Memory B cell (primary cell): ENCODE data around the gene KCNJ1.

Source experiments
- ATAC-seq: fragments of 150-1000 bp; cut with Tn5 transposase; 2 replicates; pipeline ENCODE4 v1.10.0; 2021; ENCODE audit warnings: low read depth, mild to moderate bottlenecking, moderate library complexity
- DNase-seq, 2 donors: peaks; one replicate each; pipeline ENCODE4 v3.0.0; 2022; ENCODE audit warnings: low spot score in 2 of 2
- H3K27ac Mint-ChIP-seq: one replicate; pipeline ENCODE4 v1.8.0; 2022; ENCODE audit warnings: mild to moderate bottlenecking, moderate library complexity, mixed read lengths
- H3K27me3 Mint-ChIP-seq: one replicate; pipeline ENCODE4 v1.8.0; 2022; ENCODE audit warnings: mixed read lengths
- H3K36me3 Mint-ChIP-seq: one replicate; pipeline ENCODE4 v1.8.0; 2022; ENCODE audit warnings: mild to moderate bottlenecking, mixed read lengths
- H3K4me1 Mint-ChIP-seq: one replicate; pipeline ENCODE4 v1.8.0; 2022; ENCODE audit warnings: mixed read lengths
- H3K4me3 Mint-ChIP-seq: one replicate; pipeline ENCODE4 v1.8.0; 2022; ENCODE audit warnings: mild to moderate bottlenecking, moderate library complexity, mixed read lengths
- H3K9me3 Mint-ChIP-seq: one replicate; pipeline ENCODE4 v1.8.0; 2022; ENCODE audit warnings: mixed read lengths

KCNJ1 gene

DNA sequence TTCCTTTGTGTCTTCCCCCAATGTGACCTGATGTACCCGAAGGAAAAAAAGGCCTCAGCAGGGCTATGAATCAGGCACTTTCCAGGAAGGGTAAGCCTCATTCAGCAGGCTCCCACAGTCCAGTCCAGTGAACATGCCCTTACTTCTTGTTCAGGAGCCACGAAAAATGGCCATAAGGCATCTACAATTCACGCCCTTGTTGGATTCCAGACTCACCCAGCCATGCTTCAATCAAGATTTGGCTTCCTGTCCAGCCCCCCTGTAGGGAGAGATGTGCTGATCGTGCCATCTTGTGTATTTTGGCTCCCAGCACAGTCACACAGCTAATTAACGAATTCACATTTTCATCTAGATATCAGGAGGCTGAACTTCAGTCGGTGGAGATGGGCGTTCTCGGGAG, 14.1 kb upstream of the KCNJ1 start:
- Mint-ChIP-seq H3K27ac (no peak overlapping the region), H3K9me3 (no peaks in the 10 kb centered on the region)

GRCh38 chr11:128879817-128880216, 12.7 kb upstream of the KCNJ1 start:
- H3K36me3 Mint-ChIP-seq = no peaks in the 10 kb centered on the region
- H3K27me3 Mint-ChIP-seq = peaks cover 27% of the 10 kb centered on the region
- H3K27ac Mint-ChIP-seq = no peak overlapping the region
- no peaks in the 10 kb centered on the region for H3K9me3 Mint-ChIP-seq
- H3K4me3 Mint-ChIP-seq = no peak overlapping the region
- no peak for ATAC-seq
- H3K4me1 Mint-ChIP-seq = peaks cover 2% of the 10 kb centered on the region
- no peak for DNase-seq

More for the DNA sequence above, 14.1 kb upstream of the KCNJ1 start:
- Mint-ChIP-seq H3K4me3 (no peak overlapping the region), H3K36me3 (no peaks in the 10 kb centered on the region), H3K4me1 (peaks cover 2% of the 10 kb centered on the region), H3K27me3 (peaks cover 31% of the 10 kb centered on the region)
- DNase-seq (no peak), ATAC-seq (no peak)

- no peaks in the 10 kb centered on the region for H3K36me3 Mint-ChIP-seq
- no peak overlapping the region for H3K4me3 Mint-ChIP-seq
- H3K4me1 Mint-ChIP-seq = no peaks in the 10 kb centered on the region
- no peak overlapping the region for H3K27ac Mint-ChIP-seq
- peaks cover 26% of the 10 kb centered on the region for H3K27me3 Mint-ChIP-seq
- ATAC-seq (no peak), DNase-seq (no peak)
- no peaks in the 10 kb centered on the region for H3K9me3 Mint-ChIP-seq
Measured at GRCh38 chr11:128878455-128878854, 11.4 kb upstream of the KCNJ1 start.

DNA sequence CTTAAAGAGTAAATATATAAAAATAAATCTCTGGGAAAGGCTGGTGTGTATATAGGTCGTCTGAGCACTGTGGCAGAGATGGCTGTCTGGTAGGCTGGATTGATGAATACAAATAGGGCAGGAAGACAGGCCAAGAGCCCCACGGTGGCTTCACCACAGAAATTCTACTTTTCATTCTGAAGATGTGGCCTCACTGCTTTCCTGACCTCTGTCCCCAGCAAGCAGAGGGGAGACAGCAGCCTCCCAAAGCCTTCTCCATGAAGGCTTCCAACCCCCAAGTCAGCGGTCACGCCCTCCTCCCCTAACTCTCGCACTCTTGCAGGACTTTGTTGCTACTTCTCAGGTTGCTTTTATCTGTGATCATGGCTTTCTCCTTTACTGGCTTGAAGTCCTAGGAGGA, 10.6 kb upstream of the KCNJ1 start:
- Mint-ChIP-seq H3K4me1 (no peaks in the 10 kb centered on the region), H3K36me3 (no peaks in the 10 kb centered on the region), H3K27me3 (peaks cover 21% of the 10 kb centered on the region), H3K27ac (no peak overlapping the region), H3K9me3 (no peaks in the 10 kb centered on the region), H3K4me3 (no peak overlapping the region)
- DNase-seq (no peak), ATAC-seq (no peak)

- Mint-ChIP-seq H3K4me1 (no peaks in the 10 kb centered on the region), H3K36me3 (no peaks in the 10 kb centered on the region), H3K4me3 (no peak overlapping the region), H3K9me3 (no peaks in the 10 kb centered on the region), H3K27me3 (peaks cover 21% of the 10 kb centered on the region), H3K27ac (no peak overlapping the region)
- no peak for DNase-seq
- no peak for ATAC-seq
Measured at GRCh38 chr11:128876133-128876650, 9.1 kb upstream of the KCNJ1 start.

DNA sequence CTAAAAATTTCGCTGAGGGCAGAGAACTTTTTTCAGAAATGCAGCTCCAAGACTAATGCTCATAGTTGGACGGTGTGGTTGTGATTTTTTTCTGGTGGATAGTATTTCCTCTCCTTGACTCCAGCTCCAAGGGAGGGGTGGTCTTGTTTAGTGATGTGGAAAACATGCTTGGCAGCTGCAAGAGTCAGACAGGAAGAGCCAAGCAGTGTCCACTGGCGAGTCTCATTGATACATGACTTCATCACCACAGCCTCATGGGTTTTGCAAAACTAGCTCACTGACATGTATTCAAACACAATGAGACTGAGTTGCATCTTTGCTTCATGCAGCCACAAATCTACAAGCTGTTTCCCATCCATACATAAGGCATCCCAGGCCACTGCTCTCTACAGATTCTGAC, 7.3 kb upstream of the KCNJ1 start:
- no peaks in the 10 kb centered on the region for H3K9me3 Mint-ChIP-seq
- H3K27ac Mint-ChIP-seq = no peak overlapping the region
- H3K27me3 Mint-ChIP-seq = peaks cover 22% of the 10 kb centered on the region

GRCh38 chr11:128872594-128872993, 5.5 kb upstream of the KCNJ1 start:
- no peak for DNase-seq
- Mint-ChIP-seq H3K4me3 (no peak overlapping the region), H3K27me3 (peaks cover 11% of the 10 kb centered on the region), H3K9me3 (no peaks in the 10 kb centered on the region), H3K4me1 (no peaks in the 10 kb centered on the region), H3K27ac (no peak overlapping the region), H3K36me3 (no peaks in the 10 kb centered on the region)
- ATAC-seq = no peak

More for the DNA sequence above, 7.3 kb upstream of the KCNJ1 start:
- Mint-ChIP-seq H3K36me3 (no peaks in the 10 kb centered on the region), H3K4me3 (no peak overlapping the region), H3K4me1 (no peaks in the 10 kb centered on the region)
- ATAC-seq (no peak), DNase-seq (no peak)

DNA sequence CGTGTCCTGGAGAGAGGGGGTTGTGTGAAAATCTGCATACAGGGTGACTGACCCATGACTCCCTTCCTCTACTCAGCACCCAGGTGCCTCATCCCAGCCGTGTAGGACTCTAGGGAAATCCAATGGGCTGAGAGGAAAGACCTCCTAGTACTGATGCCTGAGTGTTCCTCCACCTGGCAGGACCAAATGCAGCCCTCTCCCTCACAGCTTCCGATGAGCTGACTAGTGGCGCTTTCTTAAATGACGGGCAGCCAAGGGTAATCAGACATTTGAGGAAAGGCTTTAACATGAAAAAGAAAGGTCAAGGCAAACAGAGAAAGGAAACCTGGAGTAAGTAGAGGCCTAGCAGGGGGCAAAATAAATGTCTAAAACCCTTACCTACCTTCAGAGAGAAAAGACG, 5.0 kb upstream of the KCNJ1 start:
- no peaks in the 10 kb centered on the region for H3K36me3 Mint-ChIP-seq
- peaks cover 9% of the 10 kb centered on the region for H3K27me3 Mint-ChIP-seq
- H3K27ac Mint-ChIP-seq = no peak overlapping the region
- H3K4me3 Mint-ChIP-seq = no peak overlapping the region
- no peaks in the 10 kb centered on the region for H3K9me3 Mint-ChIP-seq
- no peak for DNase-seq
- no peaks in the 10 kb centered on the region for H3K4me1 Mint-ChIP-seq
- no peak for ATAC-seq

GRCh38 chr11:128871168-128871610, 4.1 kb upstream of the KCNJ1 start:
- ATAC-seq = no peak
- no peaks in the 10 kb centered on the region for H3K9me3 Mint-ChIP-seq
- no peaks in the 10 kb centered on the region for H3K4me1 Mint-ChIP-seq
- no peak overlapping the region for H3K27ac Mint-ChIP-seq
- DNase-seq = no peak
- no peak overlapping the region for H3K4me3 Mint-ChIP-seq
- H3K27me3 Mint-ChIP-seq = peaks cover 9% of the 10 kb centered on the region
- H3K36me3 Mint-ChIP-seq = no peaks in the 10 kb centered on the region

DNA sequence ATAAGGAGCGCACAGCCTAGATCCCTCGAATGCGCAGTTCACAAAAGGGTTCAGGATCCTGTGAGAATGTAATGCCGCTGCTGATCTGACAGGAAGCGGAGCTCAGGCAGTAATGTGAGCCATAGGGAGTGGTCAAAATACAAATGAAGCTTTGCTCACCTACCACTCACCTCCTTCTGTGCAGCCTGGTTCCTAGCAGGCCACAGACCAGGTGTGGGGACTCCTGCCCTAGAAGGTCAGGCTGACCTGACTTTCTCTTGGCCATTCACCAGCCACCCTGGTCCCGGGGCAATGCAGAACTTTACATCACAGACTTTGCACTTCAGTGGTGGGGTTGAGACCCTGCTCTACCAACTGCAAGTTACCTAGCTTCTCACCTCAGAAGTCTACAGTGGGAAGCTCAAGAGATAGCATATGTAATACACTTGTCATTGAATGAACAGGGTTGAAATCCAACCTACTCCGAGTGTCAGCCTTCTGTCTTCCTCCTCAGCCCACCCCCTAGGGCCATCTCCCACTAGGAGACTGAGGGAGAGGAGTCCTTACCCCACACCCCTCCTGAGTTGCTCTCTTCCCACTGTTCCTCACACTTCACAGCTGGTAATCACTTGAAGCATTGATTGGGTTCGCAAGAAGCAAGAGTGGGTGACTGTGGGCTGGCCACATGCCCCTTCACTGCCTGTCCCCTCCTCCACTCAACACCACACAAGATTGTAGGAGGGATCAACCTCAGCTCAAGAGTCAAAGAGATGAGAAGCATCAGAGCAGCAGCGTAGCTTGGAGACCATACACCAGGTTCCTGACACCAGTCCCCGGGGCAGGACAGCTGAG, 2.0 kb upstream of the KCNJ1 start:
- Mint-ChIP-seq H3K4me3 (no peak overlapping the region), H3K4me1 (peaks cover 2% of the 10 kb centered on the region), H3K9me3 (no peaks in the 10 kb centered on the region), H3K27me3 (peaks cover 7% of the 10 kb centered on the region), H3K36me3 (no peaks in the 10 kb centered on the region), H3K27ac (no peak overlapping the region)
- ATAC-seq = no peak
- no peak for DNase-seq

DNA sequence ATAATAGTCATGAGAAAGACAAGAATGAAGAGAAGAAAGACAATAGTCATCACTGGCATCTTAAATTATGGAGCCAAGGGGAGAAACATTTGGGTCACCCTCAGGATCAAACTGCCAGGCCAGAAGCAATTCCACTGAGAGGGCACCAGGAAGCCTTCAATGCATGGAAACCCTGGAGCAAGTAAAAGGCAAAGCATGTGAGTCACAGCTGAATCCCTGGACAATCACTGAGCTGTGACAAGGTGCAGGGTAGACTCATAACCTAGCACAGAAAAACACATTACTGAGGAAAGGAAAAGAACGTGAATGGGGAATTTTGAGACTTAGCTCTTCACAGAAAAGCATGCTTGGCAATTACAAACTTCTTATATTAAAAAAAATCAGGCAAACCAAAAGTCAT, 1.6 kb downstream of the KCNJ1 start:
- ATAC-seq (no peak), DNase-seq (no peak)
- Mint-ChIP-seq H3K27me3 (peaks cover 3% of the 10 kb centered on the region), H3K9me3 (no peaks in the 10 kb centered on the region), H3K4me3 (no peak overlapping the region), H3K27ac (no peak overlapping the region), H3K4me1 (peaks cover 11% of the 10 kb centered on the region), H3K36me3 (no peaks in the 10 kb centered on the region)

GRCh38 chr11:128862908-128863660, 4.0 kb downstream of the KCNJ1 start:
- H3K4me3 Mint-ChIP-seq = no peak overlapping the region
- peaks cover 19% of the 10 kb centered on the region for H3K4me1 Mint-ChIP-seq
- no peaks in the 10 kb centered on the region for H3K9me3 Mint-ChIP-seq
- no peak for ATAC-seq
- H3K27ac Mint-ChIP-seq = no peak overlapping the region
- H3K27me3 Mint-ChIP-seq = no peaks in the 10 kb centered on the region
- no peak for DNase-seq
- no peaks in the 10 kb centered on the region for H3K36me3 Mint-ChIP-seq

- Mint-ChIP-seq H3K4me1 (peaks cover 21% of the 10 kb centered on the region), H3K9me3 (no peaks in the 10 kb centered on the region), H3K27me3 (no peaks in the 10 kb centered on the region), H3K27ac (no peak overlapping the region), H3K36me3 (no peaks in the 10 kb centered on the region), H3K4me3 (no peak overlapping the region)
- DNase-seq = no peak
- no peak for ATAC-seq
Measured at GRCh38 chr11:128862406-128862805, 4.7 kb downstream of the KCNJ1 start.

DNA sequence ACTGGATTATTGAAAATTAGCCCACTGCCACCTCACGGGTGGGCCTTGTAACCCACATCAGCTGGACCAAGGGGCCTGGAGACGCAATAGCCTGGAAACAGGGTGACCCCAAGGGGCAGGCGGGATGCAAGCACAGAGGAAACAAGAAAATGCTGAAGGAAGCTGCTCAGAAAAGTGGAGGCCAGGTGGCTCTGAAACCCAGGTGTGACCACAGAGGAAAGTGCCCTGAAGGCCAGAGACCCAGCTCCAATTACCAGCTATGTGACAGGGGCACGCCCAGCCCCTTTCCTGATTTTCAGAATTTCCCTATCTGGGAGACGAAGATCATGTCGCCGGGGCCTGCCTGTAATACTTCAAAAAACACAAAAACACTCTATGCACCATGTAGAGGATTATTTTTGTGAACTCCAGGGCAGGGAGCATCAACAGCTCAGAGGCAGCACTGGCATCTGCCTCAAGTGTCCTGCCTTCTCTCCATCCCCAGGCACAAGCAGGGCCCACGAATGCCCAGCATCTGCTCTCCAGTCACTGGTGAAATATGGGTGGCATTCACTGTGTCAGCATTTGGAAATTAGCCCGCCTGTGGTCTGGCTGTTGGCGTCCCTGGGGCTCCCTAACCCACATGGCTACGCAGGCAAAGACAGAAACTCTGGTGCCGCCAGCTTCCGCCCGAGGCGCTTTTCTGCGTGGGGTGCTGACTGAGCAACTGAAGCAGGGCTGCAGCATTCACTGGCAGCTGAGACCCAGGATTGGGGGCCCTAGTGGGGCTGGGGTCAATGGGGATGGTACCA, 6.3 kb downstream of the KCNJ1 start:
- peaks cover 2% of the 10 kb centered on the region for H3K36me3 Mint-ChIP-seq
- no peak for ATAC-seq
- no peaks in the 10 kb centered on the region for H3K27me3 Mint-ChIP-seq

More for the DNA sequence above, 6.3 kb downstream of the KCNJ1 start:
- Mint-ChIP-seq H3K9me3 (no peaks in the 10 kb centered on the region), H3K4me3 (no peak overlapping the region), H3K27ac (no peak overlapping the region), H3K4me1 (peaks cover 26% of the 10 kb centered on the region)
- no peak for DNase-seq
